Islet of Langerhans (tissue), 1 donor: ENCODE data around the gene HOTAIR.

Source experiments
- FAIRE-seq: peaks from one replicate; lab custom pipeline; 2011; peaks lifted over from hg19 to GRCh38; lab: Jason Lieb, UNC

The HOTAIR gene

DNA sequence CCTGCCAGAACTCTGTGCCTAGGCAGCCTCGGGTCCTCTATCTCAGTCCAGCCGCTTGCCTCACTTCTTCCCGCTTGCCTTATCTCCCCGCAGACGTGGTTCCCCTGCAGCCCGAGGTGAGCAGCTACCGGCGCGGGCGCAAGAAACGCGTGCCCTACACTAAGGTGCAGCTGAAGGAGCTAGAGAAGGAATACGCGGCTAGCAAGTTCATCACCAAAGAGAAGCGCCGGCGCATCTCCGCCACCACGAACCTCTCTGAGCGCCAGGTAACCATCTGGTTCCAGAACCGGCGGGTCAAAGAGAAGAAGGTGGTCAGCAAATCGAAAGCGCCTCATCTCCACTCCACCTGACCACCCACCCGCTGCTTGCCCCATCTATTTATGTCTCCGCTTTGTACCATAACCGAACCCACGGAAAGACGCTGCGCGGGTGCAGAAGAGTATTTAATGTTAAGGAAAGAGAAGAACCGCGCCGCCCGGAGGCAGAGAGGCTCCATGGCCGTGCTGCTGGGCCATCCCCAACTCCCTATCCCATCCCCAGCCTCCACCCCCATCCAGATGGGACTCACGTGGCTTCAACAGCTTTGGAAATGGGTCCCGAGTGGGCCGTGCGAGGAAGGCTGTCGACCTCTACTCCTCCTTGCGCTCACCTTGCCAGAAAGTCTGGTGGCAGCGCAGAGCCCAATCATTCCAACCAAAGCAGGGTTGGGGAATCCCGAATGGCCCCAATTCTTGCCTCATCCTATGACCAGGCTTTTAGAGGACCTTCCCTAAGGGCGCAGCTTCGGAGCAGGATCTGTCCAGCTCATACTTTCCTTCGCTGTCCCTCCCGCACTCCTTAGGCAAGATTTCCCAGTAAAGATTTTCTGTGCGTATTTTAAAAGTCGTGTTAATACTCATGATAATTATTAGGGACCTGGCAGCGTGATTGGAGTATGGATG lies 29.6 kb downstream of the HOTAIR start:
- no peak for FAIRE-seq

DNA sequence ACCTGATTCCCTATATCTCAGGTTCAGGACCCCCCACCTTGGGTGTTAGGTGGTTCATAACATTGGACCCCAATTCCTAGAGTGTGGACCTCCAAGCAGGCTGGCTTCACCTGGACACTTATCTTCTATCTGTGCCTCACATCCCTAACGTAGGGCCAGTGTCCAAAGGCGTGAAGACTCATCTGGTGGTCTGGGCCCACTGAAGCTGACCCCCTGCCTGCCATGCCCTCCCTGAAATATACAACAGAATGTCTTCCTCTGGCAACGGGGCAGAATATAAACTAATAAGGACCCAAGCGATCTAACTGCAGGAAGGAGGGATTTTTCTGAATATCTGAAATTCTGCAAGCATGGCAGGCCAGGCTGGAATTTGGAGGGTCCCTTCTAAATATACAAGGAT lies 30.5 kb downstream of the HOTAIR start:
- FAIRE-seq, result no peak

DNA sequence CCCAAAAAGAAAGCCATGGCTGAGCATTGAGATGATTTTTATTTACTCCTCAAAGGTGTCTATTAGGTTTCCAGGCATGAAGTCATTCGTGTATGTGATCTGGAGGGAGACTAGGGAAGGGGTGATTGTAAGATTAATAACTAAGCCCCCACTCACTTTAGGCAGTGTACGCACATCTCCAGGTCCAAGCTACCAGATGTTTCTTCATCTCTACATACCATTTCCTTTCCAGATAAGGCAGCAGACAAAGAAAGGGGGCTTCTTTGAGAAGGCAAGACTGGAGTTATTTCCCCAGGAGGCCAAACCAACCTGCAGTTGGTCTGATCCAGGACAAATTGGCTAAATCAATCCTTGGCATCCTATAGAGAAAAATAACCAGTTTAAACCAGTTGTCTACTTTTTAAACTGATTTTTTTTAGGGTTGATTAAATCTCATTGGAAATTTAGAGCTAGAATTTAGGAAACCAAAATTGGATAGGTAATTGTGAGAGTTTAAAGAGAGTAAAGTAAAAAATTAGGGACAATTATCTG lies 32.2 kb downstream of the HOTAIR start:
- no peak for FAIRE-seq

DNA sequence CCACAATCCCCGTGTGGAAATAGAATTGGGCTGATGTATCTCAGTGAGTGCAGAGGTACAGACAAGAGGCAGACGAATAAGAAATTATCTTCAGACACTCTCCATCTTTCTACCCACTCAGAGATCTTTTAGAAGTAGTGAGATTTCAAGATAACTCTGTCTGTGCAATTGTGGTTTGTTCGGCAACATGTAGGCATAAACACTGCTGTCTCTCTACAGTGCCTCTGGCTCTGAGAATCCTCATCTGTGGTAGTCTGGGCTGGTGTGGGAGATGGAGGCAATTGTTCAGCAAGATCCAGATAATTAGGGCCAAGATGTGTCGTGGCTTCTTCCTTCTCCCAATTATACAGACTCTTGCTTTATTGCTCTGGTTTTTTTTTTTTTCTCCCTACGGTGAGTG lies 33.0 kb downstream of the HOTAIR start:
- no peak for FAIRE-seq

DNA sequence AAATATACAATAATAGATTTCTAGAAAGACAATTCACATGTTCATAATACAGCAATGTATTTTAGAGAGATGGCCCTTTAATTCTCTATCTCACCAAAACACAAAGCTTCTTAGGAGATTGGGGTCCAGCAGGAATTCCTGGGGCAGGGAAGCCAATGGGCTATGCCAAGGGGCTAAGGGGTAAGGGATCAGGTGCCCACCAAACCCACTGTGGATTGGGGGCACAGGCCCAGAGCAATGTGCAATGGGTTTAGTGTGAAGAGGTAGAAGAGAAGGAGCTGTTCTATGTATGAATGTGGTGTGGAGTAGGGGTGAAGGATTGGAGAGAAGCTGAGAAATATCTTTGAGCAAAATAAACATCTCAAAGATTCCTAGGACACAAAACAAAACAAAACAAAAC lies 33.6 kb downstream of the HOTAIR start:
- no peak for FAIRE-seq

DNA sequence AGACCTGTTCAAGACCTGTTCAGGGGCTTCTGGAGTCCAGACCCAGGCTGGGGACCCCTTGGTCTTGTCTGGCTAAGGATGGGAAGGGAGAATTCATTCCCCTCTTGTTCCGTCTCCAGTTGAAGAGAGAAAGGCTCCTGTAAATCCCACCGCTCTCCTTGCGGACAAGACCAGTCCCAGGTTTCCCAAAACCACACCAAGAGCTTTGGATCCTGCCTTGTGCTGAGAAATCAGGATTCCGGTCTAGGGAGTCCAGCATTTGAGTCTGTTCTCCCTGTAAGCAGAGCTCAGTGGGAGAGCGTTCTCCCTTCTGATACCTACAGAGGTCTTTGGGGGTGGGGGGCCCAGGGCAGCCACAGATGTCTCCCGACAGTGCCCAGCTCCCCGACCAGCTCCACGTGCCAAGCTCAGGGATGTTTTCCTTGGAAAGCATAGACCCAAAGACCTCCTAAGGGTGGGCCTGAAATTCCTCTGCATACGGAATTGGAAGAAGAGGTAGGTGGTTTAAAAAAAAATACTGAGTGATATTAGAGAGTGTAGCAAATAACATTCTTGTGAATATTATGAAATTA lies 34.2 kb downstream of the HOTAIR start:
- FAIRE-seq, result no peak

DNA sequence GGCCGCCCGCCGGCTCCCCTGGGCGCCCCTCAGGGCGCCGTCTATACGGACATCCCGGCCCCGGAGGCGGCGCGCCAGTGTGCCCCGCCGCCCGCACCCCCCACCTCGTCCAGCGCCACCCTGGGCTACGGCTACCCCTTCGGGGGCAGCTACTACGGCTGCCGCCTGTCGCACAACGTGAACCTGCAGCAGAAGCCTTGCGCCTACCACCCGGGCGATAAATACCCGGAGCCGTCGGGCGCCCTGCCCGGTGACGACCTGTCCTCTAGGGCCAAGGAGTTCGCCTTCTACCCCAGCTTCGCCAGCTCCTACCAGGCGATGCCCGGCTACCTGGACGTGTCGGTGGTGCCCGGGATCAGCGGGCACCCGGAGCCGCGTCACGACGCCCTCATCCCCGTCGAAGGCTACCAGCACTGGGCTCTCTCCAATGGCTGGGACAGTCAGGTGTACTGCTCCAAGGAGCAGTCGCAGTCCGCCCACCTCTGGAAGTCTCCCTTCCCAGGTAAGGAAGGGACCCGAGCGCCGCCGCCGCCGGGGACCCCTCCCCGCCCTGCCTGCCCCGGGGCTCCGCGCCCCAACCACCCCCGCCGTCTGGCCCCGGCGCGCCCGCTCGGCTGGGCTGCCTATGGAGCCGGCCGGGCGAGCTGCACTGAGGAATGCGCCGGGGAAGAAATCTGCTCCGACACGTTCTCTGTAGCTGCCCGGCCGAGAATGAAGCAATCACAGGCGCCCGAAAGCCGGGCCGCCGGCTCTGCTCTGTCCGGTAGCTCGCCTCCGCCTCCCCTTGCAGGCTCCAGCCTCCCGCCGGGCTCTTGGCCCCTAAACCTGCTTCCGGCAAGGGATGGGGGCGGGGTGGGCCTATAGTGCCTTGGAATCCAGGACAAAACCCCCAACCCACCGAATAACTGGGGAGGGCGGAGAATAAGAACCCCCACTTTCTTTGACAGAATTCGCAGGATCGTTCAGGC lies 35.3 kb downstream of the HOTAIR start:
- no peak for FAIRE-seq

DNA sequence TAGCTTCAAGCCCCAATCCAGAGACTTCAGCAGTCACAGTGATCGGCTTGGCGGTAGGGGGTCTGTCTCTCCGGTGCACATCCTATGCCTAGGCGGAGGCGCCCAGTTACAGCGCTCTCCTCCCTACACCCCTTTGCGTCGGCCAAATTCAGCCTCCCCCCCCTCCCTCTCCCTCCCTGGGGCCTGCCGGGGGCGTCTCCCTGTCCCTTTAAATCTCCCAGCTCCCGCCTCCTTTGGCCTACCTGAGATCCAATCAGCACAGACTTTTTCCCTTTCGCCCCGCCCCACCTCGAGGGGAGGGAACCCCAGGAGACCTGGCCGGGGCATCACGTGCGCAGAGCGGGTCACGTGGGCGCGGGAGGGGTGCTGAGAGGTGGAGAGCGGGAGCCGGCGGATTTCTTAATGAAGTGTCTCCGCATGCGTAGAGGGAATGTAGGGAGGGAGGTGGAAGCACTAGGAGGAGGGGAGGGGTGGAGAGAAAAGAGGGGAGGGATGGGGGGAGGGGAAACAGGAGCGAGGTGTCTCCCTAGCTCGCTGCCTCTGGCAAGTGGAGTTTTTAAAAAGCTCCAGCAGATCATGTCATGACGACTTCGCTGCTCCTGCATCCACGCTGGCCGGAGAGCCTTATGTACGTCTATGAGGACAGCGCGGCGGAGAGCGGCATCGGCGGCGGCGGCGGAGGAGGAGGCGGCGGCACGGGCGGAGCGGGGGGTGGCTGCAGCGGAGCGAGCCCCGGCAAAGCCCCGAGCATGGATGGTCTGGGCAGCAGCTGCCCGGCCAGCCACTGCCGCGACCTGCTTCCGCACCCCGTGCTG lies 36.2 kb downstream of the HOTAIR start, which contains the start of gene HOXC13:
TSS of gene HOXC13 (plus strand) at position 506 of the 815 bp plus-strand sequence. CDS start at position 582, 76 bp downstream.
- no peak for FAIRE-seq

DNA sequence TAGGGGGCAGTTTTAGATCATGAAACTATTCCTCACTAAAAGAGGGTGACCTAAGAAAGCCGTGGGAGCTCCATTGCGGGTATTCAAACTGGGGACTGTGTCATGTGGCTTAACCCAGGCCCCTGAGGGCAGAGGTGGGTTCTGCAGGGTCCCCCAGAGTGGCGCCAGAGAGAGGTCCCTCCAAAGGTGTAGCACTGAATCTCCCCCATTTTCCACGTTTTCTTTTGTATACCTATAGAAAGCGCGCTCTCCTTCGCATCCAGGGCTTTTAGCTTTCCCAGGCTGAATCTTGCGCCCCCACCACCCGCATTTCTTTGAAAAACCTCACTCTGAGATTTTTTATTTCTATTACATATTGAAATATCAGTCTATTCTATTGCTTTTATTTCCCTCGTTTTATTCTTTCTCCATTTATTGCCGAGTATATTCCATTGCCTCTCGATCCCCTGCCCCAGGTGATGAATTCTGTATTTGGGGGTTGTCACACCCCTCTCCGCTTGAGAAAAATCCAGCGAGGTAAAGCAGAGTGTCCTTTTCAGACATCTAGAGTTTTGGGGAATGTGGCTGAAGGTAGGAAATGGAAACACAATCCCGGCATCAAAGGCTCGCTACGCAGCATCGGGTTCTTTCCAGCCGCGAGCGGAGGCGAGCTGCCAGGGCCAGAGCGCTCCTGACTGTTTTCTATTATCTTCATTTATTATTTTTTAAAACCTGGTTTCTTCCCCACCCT lies 37.0 kb downstream of the HOTAIR start:
- FAIRE-seq, result no peak

DNA sequence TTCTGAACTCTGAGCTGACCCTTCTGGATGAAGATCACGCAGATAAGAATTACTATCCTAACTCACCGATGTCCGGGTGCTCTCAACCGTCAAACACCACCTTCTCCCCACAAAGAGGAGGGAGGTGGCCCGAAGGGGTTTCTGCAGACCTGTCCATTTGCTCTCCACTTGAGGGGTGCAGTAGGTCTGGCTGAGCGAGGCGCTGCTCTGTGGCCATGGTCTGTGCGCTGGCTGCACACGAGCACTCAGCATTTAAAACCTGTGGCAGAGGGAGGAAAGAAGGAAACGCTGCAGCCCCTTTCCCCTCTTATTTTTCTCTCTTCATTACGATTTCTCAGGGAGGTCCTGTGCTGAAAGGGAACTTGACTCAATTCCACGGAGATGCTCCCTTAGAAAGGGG lies 37.7 kb downstream of the HOTAIR start:
- FAIRE-seq, result no peak

DNA sequence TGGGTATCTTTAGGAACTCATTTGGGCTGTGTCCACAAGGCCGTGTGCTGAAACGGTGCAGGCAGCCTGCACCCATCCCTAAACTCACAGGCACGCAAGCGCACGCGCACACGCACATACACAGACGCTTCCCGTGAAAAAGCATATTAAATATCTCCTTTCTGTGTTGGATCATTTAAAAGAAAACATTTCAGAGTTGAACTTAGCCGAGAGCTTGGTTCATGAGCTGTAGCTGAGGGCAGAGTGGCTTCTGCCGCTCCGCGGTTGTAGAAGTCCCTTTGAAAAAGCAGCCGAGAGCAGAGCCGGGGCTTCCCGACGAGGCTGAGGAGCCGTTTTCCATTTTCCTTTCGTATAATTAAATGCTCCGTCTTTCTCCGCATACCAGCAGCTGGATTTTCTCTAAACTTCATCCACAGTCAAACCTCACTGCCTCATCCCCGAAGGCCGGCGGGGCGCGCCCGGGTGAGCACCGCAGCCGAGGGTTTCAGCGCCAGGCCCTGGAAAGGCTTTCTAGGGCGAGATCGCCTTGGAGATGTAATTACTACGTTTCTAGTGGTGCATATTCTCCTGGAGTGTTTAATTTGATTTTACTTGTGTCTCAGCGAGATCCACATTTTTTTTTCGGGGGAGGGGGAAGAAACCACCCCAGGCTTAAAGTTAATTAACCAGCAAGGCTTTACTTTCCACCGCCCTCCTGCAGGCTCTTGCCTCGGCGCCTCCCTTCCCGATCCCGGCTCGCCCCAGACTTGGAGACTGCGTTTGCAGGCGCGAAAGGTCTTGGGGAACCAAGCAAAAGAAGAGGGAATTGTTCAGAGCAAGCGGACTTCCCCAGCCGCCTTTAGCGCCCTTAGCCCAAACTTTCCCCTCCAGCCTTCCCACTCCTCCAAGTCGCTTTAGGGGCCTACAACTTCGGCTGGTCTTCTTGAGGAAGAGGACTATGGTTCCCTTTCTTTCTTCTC lies 39.1 kb downstream of the HOTAIR start:
- FAIRE-seq, result no peak

DNA sequence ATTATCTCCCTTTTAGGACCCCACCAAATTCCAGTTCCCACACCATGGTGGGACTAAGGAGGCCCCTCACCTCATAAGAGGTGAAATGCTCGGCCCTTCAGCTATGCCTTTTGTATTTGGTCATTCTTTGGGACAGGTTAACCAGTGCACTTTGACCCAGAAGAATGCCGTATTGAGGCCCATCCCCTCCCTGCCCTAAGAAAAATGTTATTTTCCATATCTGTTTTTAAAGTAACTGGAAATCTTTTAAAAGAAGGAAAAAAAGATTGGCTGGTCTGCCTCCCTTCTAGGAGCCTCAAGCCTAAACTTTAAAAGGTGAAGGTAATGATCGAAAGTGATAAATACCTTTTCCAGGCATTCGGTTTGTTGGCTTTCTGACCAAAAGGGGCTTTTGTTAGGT lies 41.8 kb downstream of the HOTAIR start:
- no peak for FAIRE-seq

DNA sequence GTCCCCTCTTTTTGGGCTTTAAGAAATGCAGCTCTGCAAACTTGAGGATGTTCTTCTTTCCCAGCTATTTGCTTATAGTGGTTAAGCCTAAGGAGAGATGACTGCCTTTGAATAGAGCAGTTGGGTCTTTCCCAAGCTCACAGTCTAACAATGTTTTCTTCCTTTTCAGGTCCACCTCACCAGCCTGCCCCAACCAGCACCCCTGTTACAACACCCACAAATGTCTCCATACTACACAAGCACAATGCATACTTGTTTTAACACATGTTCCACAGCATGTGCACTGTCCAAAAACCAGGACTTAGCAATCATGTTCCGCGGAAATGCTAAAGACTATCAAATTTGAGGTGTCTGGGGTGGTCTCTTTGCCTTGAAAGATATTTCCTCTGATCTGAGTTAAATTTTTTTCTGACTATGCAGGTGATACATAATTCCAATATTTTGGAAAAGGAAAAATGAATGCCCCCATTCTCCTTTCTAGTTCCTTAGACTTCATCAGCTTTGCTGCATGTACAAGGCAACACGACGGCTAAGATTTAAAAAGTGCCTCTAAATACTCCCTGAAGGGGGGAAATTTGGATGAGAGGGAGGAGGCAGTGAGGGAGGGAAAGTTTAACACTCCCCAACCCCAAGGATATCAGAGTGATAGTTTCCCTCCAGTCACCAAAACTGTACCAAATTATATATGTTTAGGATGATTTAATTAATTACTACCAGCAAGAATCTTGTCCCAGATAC lies 42.7 kb downstream of the HOTAIR start:
- no peak for FAIRE-seq

DNA sequence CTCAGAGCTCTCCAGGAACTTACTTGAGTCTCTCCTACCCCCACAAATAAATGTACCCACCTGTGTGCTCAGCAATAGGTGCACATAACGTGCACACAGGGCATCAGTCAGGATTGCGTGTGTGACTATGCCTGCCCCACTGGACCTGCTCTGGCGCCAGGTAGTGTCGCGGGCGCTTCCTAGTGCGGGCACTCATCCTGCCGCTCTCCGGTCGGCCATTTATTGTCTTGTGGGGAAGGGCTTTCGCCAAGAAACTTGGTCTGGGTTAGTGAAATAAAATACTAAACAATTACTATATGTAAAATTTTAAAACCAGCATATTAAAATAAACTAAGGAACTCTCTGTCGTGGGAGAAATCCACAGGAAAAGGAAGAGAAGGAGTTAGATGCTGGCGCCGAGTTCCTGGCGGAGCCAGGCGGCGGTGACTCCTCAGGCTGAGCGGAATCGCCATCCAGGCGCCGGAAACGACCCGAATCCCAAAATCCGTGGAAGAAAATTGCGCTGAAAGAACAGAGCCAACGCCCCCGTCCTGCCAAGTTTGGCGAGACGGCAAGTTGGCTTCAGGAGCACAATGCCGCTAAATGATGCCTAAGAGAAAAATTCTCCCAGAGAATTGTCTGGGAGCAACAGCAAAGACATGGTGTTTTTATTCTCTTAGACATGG lies 44.0 kb downstream of the HOTAIR start:
- no peak for FAIRE-seq

DNA sequence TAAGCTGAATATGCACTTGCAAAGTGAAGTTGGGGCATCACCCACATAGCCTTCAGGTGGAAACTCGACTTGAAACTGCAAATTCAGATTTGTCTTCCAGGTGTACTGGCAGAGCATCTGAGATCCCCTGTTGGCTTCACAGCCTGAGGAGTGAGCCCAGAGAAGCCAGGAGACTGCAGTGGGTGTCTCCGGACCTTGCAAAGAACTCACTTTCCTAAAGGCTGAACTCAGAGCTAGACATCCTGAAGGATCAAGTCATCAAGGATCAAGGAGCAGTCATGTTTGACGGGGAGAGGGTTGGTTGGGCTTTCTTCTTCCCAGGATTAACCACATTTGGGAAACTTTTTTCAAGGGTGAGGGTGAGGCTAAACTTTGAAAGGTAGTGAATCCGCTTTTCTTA lies 45.2 kb downstream of the HOTAIR start:
- no peak for FAIRE-seq

DNA sequence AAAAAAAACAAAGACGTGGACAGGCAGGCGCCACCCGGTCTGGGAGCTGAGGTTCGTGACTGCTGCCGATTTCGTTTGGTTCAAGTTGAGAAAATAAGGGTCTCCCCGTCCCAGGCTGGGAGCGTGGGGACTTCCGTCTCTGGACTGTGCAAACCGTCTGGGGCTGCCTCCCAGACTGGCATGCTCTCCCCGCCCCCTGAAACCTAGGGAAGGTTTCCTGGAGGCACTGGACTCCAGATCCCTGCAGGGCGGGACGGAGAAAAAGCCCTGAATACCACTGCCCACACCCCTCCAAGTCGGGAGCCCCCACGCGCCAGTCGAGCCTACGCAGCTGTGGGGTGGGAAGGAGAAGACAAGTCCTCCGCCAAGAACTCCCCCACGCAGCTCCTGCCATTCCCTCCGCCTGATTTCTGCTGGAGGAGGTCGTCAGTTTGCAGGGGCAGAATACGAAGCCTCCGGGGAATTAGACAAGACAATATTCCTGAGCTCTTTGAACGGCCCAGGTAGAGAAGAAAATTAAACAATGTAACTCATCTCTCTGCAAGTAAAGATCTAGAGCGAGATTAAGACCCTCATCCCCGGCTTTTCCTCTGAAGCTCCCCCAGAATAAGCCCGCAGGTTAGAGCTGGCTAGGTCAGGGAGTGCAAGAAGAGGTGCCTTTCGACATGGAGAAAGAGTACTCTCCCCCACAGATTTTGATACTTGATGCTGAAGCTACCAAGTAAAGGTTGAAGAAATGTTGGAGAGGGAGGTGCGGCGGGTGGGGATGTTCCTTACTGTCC lies 46.5 kb downstream of the HOTAIR start:
- no peak for FAIRE-seq

DNA sequence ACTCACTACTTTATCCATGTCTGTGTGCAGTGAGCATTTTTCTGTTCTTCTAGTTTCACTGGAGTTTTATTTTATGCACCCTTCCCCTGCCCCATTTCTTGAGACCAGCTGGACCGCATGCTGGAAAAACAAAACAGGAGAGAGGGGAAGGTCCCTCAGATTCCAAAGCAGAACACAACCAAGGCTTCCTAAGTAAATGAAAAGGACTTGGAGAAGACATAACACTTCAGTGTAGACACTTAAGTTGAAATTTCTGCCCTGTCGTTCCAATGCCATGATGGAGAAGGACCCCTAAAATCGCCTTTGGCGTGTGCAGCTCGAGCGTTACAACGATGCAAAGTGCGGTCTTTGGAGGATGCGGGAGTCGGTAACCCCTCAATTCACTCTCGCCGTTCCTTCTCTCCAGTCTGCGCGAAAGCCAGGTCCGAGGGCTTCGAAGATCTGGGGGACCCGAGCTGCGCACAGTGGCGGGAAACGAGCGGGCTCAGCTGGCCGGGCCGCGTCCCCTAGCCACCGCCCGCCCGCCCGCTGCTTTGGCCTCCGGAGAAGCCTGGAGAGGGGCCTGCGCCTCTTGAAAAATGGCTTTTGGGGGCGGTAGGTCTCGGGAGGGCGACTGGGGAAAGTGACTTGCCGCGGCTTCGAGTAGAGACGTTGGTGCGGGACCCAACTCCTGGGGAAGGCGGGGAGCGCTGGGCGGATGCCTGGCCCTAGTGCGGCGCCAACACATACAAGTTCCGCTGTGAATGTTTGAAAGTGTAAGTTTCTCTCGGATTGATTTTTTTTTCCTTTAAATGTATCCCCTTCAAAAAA lies 47.3 kb downstream of the HOTAIR start:
- FAIRE-seq, result no peak
